ENCODE results near the gene TTLL9. TPM values are rescaled to one million over a fixed set of nuclear protein-coding genes. Genes with fewer than 3 reads are reported as not detected.

Gene TTLL9
- total RNA-seq, 1 donor from 2014 or later = 3.4 TPM

DNA sequence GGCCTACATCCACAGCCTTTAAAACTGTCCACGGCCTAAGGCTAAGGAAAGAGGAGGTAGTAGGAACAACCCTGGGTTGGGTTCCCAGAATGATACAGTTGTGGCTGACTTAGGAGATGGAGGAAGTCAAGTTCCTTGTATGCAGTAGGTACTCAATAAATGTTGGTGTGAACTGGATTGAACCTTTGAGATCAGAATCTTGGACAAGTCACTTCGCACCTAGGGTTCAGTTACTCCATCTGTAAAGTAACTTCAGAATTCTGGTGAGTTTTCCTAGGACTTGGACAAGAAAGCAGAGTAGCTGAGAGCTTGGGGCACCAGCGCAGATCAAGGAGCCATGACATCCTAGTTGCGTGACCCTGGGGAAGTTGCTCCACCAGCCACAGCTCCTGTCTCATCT, 106.6 kb downstream of the TTLL9 start:
- Mint-ChIP-seq H3K4me1 (ENCODE audit: unreplicated experiment) (peaks cover 10% of the 10 kb centered on the region), H3K9me3 (no peaks in the 10 kb centered on the region), H3K4me3 (no peak overlapping the region), H3K27me3 (peaks cover 24% of the 10 kb centered on the region), H3K36me3 (no peaks in the 10 kb centered on the region), H3K27ac (no peak overlapping the region)
- no peak for DNase-seq (ENCODE audit: extremely low spot score, unreplicated experiment)
- TF ChIP-seq, protein P1, sequence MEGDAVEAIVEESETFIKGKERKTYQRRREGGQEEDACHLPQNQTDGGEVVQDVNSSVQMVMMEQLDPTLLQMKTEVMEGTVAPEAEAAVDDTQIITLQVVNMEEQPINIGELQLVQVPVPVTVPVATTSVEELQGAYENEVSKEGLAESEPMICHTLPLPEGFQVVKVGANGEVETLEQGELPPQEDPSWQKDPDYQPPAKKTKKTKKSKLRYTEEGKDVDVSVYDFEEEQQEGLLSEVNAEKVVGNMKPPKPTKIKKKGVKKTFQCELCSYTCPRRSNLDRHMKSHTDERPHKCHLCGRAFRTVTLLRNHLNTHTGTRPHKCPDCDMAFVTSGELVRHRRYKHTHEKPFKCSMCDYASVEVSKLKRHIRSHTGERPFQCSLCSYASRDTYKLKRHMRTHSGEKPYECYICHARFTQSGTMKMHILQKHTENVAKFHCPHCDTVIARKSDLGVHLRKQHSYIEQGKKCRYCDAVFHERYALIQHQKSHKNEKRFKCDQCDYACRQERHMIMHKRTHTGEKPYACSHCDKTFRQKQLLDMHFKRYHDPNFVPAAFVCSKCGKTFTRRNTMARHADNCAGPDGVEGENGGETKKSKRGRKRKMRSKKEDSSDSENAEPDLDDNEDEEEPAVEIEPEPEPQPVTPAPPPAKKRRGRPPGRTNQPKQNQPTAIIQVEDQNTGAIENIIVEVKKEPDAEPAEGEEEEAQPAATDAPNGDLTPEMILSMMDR (conservative IDR thresholded peaks at IDR 0.05) = no peak

DNA sequence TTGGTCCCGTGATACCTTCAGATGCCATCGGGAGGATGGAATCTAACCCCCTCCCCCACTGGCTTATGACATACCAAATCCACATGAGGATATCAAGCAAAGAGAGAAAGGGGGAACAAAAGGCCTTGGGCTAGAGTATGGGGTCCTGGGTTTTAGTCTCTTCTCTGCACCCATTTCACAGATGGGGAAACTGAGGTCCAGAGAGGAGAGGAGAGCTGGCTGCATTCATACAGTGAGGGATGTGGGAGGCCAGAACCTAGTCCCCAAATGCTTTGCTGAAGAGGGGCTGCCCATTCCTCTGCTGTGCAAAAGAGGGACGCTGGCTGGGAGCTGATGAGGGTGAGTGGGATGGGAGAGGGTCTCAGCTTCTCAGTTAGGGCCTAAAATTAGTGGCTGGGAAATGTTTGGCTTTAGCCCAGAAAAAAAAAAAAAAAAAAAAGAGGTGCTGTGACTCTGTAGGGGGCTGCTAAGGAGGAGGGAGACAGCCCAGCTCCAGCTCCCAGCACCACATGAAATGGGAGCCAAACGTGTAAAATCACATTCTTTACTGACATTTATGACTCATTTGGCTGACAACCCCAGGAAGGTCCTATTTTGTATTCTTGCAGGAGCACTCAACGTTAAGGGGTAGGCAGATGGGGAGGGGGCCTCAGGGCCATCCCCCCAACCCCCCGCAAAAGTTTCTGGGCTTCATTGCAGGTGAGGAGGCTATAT, 109.4 kb downstream of the TTLL9 start:
- TF ChIP-seq, protein P1 (conservative IDR thresholded peaks at IDR 0.05) = no peak
- H3K9me3 Mint-ChIP-seq = no peaks in the 10 kb centered on the region
- H3K4me3 Mint-ChIP-seq = no peak overlapping the region
- no peak for DNase-seq (ENCODE audit: extremely low spot score, unreplicated experiment)
- peaks cover 6% of the 10 kb centered on the region for H3K4me1 Mint-ChIP-seq (ENCODE audit: unreplicated experiment)
- no peak overlapping the region for H3K27ac Mint-ChIP-seq
- H3K27me3 Mint-ChIP-seq = peaks cover 15% of the 10 kb centered on the region
- no peaks in the 10 kb centered on the region for H3K36me3 Mint-ChIP-seq

DNA sequence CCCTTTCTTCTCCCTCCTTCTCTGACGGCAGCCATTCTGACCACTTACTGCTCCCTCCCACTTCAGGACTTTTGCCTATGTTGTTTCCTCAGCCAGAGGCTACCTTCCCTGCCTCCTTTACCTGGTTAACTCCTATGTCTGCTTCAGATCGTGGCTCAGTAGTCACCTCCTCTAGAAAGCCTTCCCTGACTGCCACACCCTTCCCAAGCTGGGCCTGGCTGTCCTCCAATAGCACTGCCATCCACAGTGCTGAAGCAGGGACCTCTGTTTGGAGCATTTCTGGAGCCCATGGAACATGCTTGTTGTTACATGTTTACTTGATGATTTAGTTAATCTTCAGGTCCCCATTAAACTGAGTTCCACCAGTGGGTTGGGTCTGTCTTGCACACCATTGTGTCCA, 111.3 kb downstream of the TTLL9 start:
- Mint-ChIP-seq H3K27ac (no peak overlapping the region), H3K4me3 (no peak overlapping the region), H3K36me3 (no peaks in the 10 kb centered on the region), H3K9me3 (no peaks in the 10 kb centered on the region), H3K27me3 (peaks cover 10% of the 10 kb centered on the region), H3K4me1 (ENCODE audit: unreplicated experiment) (no peaks in the 10 kb centered on the region)
- TF ChIP-seq, protein P1 (conservative IDR thresholded peaks at IDR 0.05) = no peak
- no peak for DNase-seq (ENCODE audit: extremely low spot score, unreplicated experiment)

DNA sequence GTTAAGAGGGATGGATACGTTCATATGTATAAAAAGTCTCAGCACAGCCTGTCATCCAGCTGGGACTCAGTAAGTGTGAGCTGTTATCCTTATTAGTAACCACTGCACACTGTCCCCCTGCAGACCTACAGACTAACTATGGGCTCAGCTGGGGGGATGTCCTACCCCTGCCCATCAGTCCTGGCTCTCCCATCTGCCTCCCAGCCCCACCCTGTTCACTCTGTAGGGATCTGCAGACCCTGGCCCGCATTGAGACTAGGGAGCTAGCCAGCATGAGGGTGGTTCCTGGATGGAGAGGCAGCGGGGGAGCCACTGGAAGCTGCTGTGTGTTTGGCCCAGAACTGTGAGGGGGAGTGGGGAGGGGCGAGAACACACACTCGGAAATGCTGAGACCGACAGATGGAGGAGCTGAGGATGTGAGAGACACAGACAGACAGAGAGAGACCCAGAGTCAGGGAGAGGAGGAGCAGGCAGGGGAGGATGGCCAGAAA, 114.6 kb downstream of the TTLL9 start:
- peaks cover 21% of the 10 kb centered on the region for H3K27me3 Mint-ChIP-seq
- no peaks in the 10 kb centered on the region for H3K36me3 Mint-ChIP-seq
- no peak overlapping the region for H3K27ac Mint-ChIP-seq
- H3K4me1 Mint-ChIP-seq (ENCODE audit: unreplicated experiment) = no peaks in the 10 kb centered on the region
- no peak overlapping the region for H3K4me3 Mint-ChIP-seq
- H3K9me3 Mint-ChIP-seq = no peaks in the 10 kb centered on the region
- no peak for DNase-seq (ENCODE audit: extremely low spot score, unreplicated experiment)
- TF ChIP-seq, protein P1 (conservative IDR thresholded peaks at IDR 0.05) = no peak

DNA sequence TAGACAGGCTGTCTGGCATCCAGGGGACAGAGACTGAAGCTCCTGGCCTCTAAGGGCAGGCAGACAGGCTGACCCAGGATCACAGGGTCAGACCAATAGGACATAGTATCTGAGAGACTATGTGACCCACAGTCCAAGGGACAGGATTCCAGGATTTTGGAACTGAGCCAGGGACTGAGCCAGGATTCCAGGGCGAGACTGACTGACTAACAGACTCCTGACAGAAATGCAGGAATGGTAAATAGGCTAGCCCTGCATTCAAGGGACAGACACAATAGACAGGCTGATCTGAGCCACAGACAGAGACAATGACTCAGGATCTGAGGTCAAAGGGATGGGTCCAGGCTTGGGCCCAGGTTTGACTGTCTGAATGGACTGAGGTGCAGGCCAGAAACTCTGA, 117.3 kb downstream of the TTLL9 start:
- TF ChIP-seq, protein P1 (conservative IDR thresholded peaks at IDR 0.05) = no peak
- Mint-ChIP-seq H3K4me1 (ENCODE audit: unreplicated experiment) (no peaks in the 10 kb centered on the region), H3K27me3 (peaks cover 34% of the 10 kb centered on the region), H3K27ac (no peak overlapping the region), H3K9me3 (no peaks in the 10 kb centered on the region), H3K4me3 (no peak overlapping the region), H3K36me3 (no peaks in the 10 kb centered on the region)
- DNase-seq (ENCODE audit: extremely low spot score, unreplicated experiment) = no peak
